IPS-18a (cell line): ENCODE data around the gene TMEFF2.

Source experiments
- H3K27ac ChIP-seq: one replicate; pipeline ENCODE4 v1.5.1; 2013; ENCODE audit warnings: low read length
- H3K27me3 ChIP-seq: one replicate; pipeline ENCODE4 v1.6.1; 2013; ENCODE audit warnings: mild to moderate bottlenecking, low read length; ENCODE audit not compliant: control insufficient read depth, insufficient read depth
- H3K36me3 ChIP-seq: one replicate; pipeline ENCODE4 v1.6.1; 2013; ENCODE audit warnings: low read depth, low read length; ENCODE audit not compliant: control insufficient read depth
- H3K4me1 ChIP-seq: one replicate; pipeline ENCODE4 v1.6.1; 2013; ENCODE audit warnings: low read depth, low read length; ENCODE audit not compliant: control insufficient read depth
- H3K4me3 ChIP-seq: one replicate; pipeline ENCODE4 v1.5.1; 2013; ENCODE audit warnings: low read length
- H3K9ac ChIP-seq: one replicate; pipeline ENCODE4 v1.6.1; 2013; ENCODE audit warnings: mild to moderate bottlenecking, low read length, moderate library complexity
- H3K9me3 ChIP-seq: one replicate; pipeline ENCODE4 v1.6.1; 2013; ENCODE audit warnings: low read depth, low read length; ENCODE audit not compliant: control insufficient read depth

TMEFF2 gene

DNA sequence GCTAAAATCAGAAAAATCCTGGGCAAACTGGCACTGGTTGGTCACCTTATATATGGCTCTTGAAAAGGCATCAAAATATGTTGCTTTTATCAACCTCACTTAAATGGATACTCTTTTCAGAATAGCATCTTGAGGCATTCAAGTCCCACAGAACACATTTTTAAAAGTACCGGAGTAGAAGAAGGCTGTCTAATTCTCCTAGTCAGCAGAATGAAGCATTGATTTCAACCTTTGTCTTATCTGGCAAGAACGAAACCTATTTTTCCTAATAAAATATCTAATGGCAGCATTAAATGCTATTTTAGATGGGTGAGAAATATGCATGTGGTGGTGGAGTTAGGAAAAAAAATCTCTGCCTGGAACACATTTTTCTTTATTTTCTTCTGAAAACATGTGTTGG lies 27.8 kb downstream of the TMEFF2 start:
- Histone ChIP-seq H3K27me3 (no peaks in the 10 kb centered on the region), H3K4me1 (no peaks in the 10 kb centered on the region), H3K27ac (no peak overlapping the region), H3K9ac (no peak overlapping the region), H3K36me3 (no peaks in the 10 kb centered on the region), H3K9me3 (no peaks in the 10 kb centered on the region), H3K4me3 (no peak overlapping the region)

DNA sequence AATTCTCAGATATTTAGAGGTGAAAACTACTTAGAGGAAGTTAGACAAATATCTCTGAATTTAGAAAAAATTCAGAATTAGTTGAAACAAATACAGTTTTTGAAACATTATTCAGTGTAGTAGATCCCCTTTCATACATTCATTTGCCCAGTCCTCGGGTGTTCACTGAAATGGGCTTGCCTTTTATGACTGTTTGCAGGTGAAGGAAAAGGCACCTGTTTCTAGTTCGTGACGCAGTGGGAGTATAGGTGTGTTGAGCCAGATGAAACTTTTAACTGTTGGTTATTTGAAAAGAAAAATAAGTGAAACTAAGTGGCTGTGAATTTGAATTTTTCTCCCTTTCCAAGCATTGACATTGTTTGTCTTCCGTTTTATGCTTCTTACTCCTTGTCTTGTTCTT lies 28.9 kb downstream of the TMEFF2 start:
- H3K27me3 ChIP-seq = no peaks in the 10 kb centered on the region
- H3K4me1 ChIP-seq = no peaks in the 10 kb centered on the region
- no peak overlapping the region for H3K27ac ChIP-seq
- no peaks in the 10 kb centered on the region for H3K36me3 ChIP-seq
- no peak overlapping the region for H3K4me3 ChIP-seq
- no peak overlapping the region for H3K9ac ChIP-seq
- no peaks in the 10 kb centered on the region for H3K9me3 ChIP-seq

DNA sequence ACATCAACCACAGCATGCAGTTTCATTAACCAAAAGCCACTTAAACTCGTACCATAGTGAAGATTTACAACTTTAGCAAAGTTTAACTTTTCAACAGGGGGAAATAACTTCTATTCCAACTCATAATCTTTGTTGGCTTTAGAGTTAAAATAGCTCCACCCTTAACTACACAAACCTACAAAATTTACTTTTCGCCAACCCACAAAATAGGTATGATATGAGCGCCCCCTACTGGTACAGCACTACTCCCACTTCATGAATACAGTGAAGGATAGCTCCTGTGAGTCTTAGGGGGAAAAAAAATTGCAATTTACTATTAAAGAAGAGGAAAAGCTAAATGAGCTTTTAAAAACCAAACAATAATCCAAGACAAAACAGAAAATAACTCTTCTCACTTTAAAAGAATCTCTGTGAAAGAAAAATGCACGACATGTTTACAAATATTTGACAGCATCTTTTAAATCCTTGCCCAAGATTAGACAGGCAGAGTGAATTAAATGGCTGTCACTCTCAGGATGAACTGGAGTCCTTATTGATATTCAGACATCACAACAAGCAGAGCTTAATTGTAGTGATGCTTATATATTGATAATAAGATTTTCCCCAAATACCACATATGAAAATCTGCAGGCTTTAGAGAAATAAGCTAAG lies 32.2 kb downstream of the TMEFF2 start:
- Histone ChIP-seq H3K9me3 (no peaks in the 10 kb centered on the region), H3K27ac (no peak overlapping the region), H3K27me3 (no peaks in the 10 kb centered on the region), H3K4me1 (no peaks in the 10 kb centered on the region), H3K4me3 (no peak overlapping the region), H3K9ac (no peak overlapping the region), H3K36me3 (no peaks in the 10 kb centered on the region)

DNA sequence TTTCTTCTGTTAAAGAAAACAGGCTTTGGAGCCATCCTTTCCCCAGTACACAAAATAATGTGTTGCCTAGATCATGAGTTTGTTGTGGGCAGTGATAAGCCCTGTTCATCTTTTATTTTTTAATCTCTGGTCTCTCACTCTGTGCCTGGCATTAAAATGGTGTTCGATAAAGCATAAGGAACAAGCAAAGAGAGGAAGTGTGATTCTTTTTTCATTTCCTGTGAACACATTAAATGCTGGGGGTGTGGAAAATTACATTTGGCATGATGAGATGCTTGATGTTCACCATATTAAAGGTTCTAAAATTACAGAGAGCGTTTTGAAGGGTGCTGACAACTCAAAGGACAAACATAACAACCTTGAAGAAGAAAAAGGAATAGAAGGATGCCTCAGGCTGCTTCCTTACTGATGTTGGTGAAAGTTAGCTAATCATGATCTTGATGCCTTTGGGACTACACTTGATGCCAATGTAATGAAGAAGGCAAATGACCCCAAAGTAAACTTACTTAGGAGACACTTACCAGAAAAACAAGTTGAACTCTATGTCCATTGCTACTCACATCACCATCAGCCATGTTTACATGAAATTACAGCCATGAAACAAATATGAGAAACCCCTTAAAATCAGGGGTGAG lies 33.0 kb downstream of the TMEFF2 start:
- Histone ChIP-seq H3K36me3 (no peaks in the 10 kb centered on the region), H3K9me3 (no peaks in the 10 kb centered on the region), H3K4me3 (no peak overlapping the region), H3K27ac (no peak overlapping the region), H3K27me3 (no peaks in the 10 kb centered on the region), H3K9ac (no peak overlapping the region), H3K4me1 (no peaks in the 10 kb centered on the region)

DNA sequence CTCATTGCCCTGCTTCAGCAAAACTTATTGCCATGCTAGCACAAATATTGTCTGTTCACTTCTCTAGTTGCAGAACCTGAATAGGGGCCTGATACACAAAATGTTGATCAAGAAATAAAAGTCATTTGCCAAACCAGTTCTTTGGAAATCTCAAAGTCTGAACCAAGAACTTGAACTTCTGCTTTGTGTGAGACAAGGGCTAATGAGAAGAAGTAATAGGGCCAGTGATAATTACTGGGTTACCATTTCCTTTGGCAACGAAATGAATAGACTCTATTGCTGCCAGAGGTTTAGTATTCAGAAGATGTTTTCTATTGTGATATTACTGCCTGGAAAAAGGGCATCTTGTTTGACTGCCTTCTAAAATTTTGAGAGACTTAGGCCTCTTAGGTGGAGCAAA lies 35.0 kb downstream of the TMEFF2 start:
- Histone ChIP-seq H3K9me3 (no peaks in the 10 kb centered on the region), H3K4me1 (no peaks in the 10 kb centered on the region)

DNA sequence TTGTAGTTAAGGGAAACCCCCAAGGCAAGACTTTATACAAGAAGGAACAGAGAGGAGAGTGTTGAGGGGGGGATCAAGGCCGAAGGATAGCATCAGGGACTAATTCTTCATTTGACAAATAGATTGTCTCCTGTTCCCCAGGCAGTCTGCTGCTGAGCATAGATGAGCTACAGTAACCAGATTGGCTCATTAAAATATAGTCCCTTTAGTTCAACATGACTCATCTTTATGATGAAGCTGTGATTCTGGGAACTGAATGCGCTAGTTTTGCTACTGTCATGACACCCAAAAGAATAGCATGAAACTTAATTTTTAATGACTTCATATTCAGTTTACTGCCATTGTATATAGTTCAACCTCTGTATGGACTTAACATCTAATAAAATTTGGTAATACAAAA lies 35.5 kb downstream of the TMEFF2 start:
- Histone ChIP-seq H3K4me1 (no peaks in the 10 kb centered on the region), H3K4me3 (no peak overlapping the region), H3K9me3 (no peaks in the 10 kb centered on the region), H3K9ac (no peak overlapping the region), H3K27ac (no peak overlapping the region), H3K36me3 (no peaks in the 10 kb centered on the region), H3K27me3 (no peaks in the 10 kb centered on the region)

More for the DNA sequence above, 35.0 kb downstream of the TMEFF2 start:
- H3K4me3 ChIP-seq = no peak overlapping the region
- no peaks in the 10 kb centered on the region for H3K27me3 ChIP-seq
- H3K27ac ChIP-seq = no peak overlapping the region
- H3K9ac ChIP-seq = no peak overlapping the region
- no peaks in the 10 kb centered on the region for H3K36me3 ChIP-seq

DNA sequence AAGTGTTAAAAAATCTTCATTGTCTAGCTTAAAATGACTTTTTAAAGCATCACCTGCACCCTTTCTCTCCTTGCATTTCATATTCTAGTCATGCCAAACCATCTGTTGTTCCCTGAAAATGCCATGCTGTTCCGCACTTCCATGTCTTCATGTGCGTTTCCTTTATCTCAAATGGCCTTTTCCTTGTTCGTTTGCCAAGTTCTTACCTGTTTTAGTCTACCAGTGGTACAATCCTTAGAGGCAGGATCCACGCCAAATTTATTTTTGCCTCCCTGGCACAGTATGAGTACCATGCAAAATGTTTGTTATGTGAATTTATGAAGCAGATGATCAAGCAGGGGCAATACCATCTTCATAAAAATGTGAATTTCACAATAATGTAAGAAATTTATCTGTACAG lies 37.0 kb downstream of the TMEFF2 start:
- Histone ChIP-seq H3K27ac (no peak overlapping the region), H3K4me1 (no peaks in the 10 kb centered on the region), H3K4me3 (no peak overlapping the region), H3K36me3 (no peaks in the 10 kb centered on the region), H3K9ac (no peak overlapping the region), H3K9me3 (no peaks in the 10 kb centered on the region), H3K27me3 (no peaks in the 10 kb centered on the region)

DNA sequence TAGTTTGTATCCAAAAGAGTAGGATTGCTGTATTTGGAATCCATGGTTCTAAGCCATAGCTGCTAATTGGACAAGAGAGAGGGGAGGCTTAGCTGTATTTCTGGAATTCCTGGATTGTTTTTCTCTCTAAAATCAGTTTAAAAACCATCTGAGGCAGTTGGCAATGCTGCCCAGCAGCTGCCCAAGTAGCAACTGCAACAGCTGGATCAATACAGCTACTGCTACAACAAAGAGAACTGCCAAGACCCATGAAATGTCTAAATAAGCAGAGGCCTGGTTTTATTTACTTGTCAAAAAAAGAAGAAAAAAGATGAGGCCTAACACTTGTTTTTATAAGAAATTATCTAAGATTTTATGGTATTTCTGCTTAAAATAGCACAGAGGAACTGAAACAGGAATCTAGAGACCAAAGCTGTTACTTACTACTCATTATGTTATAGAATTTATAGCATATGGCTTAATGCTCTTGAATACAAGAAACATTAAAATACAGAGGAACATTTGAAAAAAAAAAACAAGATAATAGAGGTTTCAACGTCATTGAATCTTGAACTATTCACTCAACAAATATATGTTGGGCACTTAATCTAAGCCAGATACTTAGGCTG lies 39.1 kb downstream of the TMEFF2 start:
- H3K4me3 ChIP-seq = no peak overlapping the region
- no peaks in the 10 kb centered on the region for H3K9me3 ChIP-seq
- no peaks in the 10 kb centered on the region for H3K27me3 ChIP-seq
- H3K27ac ChIP-seq = no peak overlapping the region
- H3K36me3 ChIP-seq = no peaks in the 10 kb centered on the region
- no peaks in the 10 kb centered on the region for H3K4me1 ChIP-seq
- no peak overlapping the region for H3K9ac ChIP-seq

DNA sequence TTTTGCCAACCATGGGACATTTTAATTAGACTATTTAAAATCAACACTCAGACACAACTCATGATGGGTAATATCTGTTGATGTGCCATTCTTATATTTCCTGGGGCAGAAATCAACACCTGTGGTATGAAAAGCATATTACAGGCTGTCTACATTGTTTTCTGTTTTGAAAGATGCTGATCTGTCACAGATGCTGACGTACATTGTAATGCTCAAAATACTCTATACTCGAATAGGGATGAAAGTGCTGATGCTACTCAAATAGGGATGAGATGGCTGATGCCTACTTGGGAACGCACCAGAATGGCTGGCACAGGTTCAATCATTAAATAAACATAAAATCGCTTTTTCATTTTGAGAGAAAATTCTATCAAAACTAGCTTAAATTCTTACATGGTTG lies 41.2 kb downstream of the TMEFF2 start:
- Histone ChIP-seq H3K9me3 (no peaks in the 10 kb centered on the region), H3K4me3 (no peak overlapping the region), H3K36me3 (no peaks in the 10 kb centered on the region), H3K4me1 (no peaks in the 10 kb centered on the region), H3K9ac (no peak overlapping the region), H3K27ac (no peak overlapping the region), H3K27me3 (no peaks in the 10 kb centered on the region)

DNA sequence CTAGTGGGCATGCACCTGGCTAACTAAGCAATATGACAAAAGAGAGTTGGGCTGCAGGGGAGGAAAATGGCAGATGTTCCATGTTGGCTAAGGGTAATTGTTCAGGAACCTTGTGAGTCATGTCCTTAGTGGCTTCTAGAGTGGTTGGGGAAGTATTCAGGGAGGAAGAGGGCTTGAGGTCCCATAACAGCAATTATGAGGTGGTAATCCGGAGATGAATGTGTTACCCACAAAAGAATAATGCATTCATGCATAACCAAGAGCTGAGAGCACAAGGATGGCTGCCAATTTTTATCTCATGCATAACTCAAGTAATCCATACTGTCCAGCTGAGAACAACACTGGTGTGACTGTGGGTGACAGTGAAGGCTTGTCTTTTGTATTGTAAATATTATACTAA lies 42.9 kb downstream of the TMEFF2 start:
- H3K9me3 ChIP-seq = no peaks in the 10 kb centered on the region
- H3K36me3 ChIP-seq = no peaks in the 10 kb centered on the region
- H3K27me3 ChIP-seq = no peaks in the 10 kb centered on the region
- H3K9ac ChIP-seq = no peak overlapping the region
- H3K4me1 ChIP-seq = no peaks in the 10 kb centered on the region
- no peak overlapping the region for H3K27ac ChIP-seq
- no peak overlapping the region for H3K4me3 ChIP-seq

DNA sequence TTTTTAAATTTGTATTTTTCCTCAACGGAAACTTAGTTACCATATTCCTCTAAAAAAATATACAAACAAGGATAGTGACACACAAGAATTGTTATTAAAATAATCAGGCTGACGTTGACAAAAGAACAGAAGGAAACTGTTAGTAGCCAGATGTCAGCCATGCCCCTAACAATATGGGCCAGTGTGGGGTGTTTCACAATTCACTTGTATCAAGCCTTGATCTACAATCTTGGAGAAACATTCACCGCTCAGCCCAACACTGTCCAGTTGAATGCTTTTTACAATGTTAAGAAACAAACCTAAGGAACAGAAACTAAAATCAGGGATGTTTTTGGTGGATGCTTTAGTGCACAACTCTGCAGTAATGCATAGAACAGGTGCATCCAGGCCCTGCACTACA lies 44.6 kb downstream of the TMEFF2 start:
- Histone ChIP-seq H3K27ac (no peak overlapping the region), H3K4me3 (no peak overlapping the region), H3K9ac (no peak overlapping the region), H3K9me3 (no peaks in the 10 kb centered on the region), H3K36me3 (no peaks in the 10 kb centered on the region), H3K27me3 (no peaks in the 10 kb centered on the region), H3K4me1 (no peaks in the 10 kb centered on the region)
